Occipital lobe (tissue), 2 donors: ENCODE measurements around the gene TRMT44. TPM values are rescaled to one million over a fixed set of nuclear protein-coding genes. Genes with fewer than 3 reads are reported as not detected.
"Not testable (repeated sequence)": the region's sequence is repeated elsewhere in the genome, so short reads cannot be mapped to it uniquely, and the experiment has no call there.

Experiments used
- DNase-seq: peaks from one replicate; lab custom pipeline; 2025; lab: John Stamatoyannopoulos, UW
- total RNA-seq: library from RNA; depleted of rRNA; stranded (reverse); fragments of >200 nt; gene quantifications from one replicate; pipeline ENCODE4 v1.2.3, GENCODE V29; 2014

TRMT44 gene
- total RNA-seq, 1 donor from 2014 or later: 18.9 TPM

DNA sequence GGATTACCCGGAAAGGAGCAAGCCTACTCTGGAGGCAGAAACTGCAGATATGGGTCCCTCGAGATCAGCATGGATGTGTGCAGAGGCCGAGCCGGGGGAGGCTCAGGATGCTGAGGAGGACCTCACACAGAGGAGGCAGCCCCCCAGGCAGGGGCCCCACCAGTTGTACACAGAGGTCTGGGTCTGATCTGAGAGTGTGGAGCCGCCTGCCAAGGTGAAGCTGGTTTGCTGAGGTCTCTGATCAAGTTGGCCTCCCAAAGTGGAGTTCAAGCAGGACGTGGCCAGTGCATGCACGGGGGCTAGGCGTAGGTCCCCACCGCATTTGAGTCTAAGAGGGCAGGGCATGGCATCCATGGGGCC is 35.1 kb upstream of the TRMT44 start:
- DNase-seq: no peak

DNA sequence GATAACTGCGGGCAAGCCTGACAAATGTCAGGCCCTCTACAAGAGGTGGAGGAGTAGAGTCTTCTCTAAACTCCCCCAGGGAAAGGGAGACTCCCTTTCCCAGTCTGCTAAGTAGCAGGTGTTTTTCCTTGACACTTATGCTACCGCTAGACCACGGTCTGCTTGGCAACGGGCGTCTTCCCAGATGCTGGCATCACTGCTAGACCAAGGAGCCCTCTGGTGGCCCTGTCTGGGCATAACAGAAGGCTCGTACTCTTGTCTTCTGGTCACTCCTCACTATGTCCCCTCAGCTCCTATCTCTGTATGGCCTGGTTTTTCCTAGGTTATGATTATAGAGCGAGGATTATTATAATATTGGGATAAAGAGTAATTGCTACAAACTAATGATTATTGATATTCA is 33.7 kb upstream of the TRMT44 start:
- peak; percentile 9 for DNase-seq

DNA sequence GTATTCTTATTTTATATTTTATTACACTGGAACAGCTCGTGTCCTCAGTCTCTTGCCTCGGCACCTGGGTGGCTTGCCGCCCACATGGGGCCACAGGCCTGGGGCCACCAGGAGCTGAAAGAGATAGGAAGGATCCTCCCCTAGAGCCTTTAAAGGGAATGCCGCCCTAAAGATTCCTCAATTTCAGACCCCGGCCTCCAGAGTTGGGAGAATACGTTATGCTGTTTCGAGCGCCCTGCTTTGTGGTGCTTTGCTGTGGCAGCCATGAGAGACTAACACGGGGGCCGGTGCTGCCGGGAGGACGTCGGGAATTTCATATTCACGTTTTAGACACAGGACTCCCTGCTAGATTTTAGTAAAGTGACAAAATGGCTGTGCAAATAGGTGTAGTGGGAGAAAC is 33.3 kb upstream of the TRMT44 start:
- DNase-seq: no peak

DNA sequence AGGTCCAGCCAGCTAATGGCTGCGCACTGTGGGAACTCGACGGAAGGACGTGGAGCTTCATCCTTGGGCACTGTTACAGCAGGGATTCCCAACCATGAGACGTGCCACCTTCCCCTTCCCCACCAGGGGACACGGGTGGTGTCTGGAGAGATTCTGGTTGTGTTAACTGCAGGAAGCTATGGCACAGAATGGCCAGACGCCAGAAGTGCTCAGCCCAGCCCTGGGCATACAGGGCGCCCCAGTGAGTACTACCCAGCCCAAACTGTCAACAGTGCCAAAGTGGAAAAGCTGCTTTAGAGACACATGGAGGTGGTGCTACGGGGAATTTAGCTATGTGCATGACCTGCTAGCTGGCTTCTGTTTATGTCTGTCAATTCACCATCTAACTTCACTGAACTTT is 32.8 kb upstream of the TRMT44 start:
- DNase-seq: no peak

DNA sequence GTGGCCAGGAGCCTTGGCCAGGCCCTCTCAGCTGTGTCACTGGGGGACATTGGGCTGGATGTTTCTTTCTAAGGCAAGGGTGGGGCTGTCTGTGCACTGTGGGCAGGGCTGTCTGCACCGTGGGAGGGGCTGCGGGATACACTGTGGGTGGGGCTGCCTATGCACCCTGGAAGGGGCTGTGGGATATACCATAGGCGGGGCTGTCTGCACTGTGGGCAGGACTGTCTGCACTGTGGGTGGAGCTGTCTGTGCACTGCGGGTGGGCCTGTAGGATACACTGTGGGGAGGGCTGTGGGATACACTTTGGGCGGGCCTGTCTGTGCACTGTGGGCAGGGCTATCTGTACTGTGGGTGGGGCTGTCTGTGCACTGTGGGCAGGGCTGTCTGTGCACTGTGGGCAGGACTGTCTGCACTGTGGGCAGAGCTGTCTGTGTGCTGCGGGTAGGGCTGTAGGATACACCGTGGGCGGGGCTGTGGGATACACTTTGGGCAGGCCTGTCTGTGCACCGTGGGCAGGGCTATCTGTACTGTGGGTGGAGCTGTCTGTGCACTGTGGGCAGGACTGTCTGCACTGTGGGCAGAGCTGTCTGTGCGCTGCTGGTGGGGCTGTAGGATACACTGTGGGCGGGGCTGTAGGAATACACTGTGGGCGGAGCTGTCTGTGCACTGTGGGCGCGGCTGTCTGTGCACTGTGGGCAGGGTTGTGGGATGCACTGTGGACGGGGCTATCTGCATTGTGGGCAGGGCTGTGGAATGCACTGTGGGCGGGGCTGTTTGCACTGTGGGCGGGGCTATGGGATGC is 31.1 kb upstream of the TRMT44 start:
- DNase-seq: peak; percentile 7

DNA sequence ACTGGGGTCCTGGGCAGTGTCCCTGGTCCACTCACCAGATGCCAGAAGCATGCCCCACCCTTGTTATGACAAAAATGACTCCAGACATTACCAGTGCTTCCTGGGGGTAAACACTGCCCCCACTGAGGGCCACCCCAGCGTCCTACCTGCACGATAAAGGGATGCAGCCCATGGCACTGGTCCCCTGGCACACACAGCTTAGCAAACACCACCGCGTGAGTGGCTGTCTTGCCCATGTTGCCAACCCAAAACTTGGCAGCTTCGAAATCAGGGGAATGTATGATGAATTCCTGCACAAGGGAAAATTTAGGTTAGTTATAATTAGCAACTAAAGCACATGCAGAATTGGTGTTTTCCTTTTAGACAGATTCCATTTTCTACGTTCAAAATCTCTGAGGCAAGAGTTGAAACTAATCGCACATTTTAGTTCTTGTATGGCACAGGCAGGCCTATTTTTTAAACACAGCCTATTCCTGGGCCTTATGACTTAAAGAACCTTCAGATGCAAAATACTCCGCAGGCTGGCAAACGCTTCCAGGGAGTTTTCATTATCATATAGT is 30.4 kb upstream of the TRMT44 start:
- DNase-seq: peak; percentile 35

DNA sequence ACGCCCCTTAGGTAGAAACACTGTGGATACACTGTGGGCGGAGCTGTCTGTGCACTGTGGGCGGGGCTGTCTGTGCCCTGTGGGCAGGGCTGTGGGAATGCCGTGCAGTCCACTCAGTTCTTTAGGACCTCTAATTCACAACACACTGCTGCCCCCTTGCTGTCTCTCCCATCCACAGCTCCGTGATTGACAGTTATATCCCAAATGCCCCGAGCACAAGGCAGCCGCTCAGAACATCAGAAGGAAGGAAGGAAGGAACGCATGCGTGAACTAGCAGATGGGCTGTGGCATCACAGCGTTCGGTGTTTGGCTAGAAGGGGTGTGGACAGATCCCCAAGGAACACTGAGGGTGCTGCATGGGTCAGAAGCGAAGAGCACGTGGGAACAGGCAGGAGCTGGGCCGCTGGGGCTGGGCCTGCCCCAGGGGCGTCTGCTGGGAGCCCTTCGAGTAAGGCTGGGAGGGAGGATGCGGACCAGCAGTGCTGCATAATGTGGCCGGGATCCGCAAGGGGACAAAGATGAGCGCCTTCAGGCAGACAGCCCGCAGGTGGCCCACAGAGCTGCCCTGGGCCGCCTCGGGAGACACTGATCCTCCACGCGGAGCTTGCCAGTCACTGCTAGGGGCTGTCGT is 29.8 kb upstream of the TRMT44 start:
- DNase-seq: no peak

DNA sequence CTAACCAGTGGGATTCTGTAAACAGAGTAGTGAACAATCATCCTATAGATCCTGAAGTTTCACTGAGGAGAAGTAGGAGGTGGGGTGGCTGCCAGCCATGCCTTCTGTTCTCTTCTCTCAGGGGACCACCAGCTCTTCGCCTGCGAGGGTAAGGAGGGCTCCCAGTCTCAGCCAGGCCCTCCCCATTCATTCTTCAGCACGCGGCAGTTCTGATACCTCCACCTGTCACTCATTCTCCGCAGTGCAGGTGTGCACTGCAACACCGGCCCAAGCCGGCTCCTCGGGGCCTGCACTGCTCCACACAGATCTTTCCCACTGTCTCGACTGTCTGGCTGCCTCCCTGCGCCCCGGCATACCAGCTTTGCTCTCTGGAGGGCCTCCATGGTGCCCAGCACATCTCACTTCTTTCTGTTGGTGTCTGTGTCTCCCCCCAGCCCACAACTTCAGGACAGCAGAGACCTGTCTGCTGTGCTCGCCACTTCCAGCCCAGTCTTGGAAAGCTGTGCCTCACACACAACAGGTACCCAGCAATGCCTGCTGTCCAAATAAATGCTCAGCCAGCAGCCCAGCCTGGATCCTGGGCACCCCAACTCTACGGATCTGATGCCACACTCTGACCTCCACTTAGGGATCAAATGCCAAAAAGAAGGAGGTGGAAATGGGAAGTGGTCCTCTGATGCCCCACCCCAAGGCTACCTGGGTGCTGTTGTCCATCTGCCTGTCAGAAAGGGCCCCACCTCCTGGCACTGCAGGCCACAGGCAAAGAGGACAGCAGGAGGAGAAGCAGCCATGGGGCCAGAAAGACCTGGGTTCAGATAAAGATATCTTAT is 29.0 kb upstream of the TRMT44 start:
- no peak for DNase-seq

DNA sequence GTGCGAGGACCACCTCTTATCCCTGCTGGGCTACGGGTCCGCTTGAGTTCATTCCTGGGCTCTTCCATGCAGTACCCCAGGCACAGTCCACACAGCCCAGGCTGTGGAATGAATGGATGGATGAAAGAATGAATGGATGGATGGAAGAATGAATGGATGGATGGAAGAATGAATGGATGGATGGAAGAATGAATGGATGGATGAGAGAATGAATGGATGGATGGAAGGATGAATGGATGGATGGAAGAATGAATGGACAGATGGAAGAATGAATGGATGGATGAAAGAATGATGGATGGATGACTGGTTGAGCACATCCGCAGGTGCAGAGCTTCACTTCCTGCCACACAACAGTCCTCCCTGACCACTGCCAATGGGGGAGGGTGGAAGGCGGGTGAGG is 28.3 kb upstream of the TRMT44 start:
- no peak for DNase-seq

DNA sequence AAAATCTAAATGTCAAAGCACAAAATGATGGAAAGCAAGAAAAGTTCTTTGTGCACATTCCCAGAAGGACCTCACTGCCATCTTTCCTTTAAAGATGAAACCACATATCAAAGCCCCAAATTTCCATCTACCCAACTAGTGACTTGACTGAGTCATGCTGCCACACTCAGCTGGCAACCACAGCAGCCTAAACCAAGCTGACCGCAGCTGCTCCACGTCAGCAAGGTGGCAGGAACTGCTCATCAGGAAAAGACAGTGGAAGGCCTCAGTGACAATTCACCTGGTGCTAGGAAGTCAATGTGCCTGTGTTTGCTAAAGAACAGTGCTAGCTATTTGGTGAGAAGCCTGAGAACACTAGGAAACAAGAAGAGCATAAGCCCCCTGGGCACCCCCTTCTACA is 26.2 kb upstream of the TRMT44 start:
- DNase-seq: no peak

DNA sequence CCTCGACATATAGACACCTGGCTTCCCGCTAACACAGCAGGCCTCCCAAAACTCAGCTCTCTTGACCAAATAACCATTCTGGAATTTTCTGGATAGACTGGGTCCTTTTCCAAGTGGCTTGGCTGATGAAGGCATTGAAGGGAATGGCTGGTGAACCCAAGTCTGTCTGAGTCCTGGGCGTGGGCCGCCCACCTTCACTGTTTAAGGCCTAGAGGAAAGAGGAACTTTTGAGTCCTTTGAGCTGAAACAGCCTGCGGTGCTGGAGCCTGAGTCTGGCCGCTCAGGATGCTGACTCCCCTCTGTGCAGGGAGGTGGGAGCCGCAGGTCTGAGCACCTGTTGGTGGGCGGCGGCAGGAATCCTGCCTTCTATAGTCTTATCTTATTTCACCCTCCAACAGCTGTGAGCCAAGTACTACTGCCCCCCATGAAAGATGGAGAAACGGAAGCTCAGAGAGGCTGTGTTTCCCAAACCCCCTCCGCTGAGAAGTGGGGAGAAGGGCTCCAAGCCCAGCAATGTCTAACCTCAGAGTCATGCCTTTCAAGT is 23.4 kb upstream of the TRMT44 start:
- DNase-seq: no peak

DNA sequence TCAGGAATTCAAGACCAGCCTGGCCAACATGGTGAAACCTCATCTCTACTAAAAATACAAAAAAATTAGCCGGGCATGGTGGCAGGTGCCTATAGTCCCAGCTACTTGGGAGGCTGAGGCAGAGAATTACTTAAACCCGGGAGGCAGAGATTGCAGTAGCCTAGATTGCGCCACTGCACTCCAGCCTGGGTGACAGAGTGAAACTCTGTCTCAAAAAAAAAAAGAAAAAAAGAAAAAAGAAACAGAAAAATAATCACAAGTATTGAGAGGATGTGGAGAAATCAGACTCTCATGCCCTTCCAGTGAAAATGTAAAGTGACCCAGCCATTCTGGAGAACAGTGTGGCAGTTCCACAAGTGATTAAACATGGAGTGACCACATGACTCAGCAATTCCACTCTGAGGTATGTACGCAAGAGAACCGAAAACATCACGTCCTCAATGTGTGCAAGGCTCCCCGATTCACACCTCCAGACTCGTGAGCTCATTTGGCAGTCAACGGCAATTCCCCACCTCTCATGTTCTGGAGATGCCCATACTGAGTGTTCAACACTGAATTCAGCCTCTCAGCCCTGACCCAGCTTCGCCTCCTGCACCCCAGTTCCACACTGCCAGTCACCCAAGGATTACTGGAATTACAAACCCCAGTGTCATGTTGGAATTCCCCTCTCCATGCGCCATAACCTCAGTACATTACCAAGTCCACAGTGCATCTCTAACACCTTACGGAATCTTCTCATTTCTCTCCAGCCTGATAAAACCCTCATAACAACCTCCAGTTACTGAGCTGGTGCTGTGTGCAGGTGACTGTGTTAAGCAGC is 21.1 kb upstream of the TRMT44 start:
- no peak for DNase-seq

DNA sequence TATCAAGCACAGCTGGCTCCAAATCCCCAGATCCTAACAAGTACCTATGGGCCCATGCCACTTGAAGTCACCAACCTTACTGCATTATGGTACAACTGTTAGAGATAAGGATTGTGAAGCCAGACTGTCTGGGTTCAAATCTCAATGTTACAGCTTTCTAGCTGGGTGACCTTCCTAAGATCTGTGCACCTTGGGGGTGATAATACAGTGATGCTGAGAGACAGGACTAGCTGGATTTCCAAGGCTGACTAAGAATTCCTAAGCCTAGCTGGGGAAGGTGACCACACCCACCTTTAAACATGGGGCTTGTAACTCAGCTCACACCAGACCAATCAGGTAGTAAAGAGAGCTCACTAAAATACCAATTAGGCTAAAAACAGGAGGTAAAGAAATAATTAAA is 20.4 kb upstream of the TRMT44 start:
- not testable (repeated sequence) for DNase-seq

DNA sequence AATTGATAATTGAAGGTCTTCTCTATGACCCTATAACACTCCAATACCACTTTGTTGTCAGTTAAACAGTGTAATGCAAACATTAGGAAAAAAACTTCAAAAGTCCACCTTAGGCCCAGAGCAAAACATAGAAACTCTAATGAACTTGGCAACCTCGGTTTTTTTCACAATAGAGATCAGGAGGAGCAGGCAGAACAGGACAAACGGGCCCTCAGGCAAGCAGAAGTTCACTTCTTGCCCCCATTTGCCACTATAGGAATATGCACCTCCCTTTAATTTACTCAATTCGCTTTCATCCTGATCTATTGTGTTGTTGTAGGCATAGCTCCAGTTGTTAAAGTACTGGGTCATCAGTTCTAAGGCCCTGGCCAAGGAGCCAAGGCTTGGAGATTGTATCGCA is 18.2 kb upstream of the TRMT44 start:
- no peak for DNase-seq

DNA sequence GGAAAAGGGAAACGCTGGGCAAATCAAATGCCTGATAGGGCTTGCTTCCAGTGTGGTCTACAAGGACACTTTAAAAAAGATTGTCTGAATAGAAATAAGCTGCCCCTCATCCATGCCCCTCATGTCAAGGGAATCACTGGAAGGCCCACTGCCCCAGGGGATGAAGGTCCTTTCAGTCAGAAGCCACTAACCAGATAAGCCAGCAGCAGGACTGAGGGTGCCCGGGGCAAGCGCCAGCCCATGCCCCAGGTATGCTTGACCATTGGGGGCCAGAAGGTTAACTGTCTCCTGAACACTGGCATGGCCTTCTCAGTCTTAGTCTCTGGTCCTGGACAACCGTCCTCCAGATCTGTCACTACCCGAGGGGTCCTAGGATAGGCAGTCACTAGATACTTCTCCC is 17.8 kb upstream of the TRMT44 start:
- DNase-seq: no peak

DNA sequence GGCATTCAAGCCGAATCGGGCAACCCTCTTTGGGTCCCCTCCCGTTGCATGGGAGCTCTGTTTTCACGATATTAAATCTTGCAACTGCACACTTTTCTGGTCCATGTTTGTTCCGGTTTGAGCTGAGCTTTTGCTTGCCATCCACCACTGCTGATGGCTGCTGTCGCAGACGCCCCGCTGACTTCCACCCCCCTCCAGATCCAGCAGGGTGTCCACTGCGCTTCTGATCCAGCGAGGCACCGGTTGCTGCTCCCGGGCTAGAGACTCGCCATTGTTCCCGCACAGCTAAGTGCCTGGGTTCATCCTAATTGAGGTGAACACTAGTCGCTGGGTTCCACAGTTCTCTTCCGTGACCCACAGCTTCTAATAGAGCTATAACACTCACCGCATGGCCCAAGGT is 13.3 kb upstream of the TRMT44 start:
- DNase-seq: no peak

DNA sequence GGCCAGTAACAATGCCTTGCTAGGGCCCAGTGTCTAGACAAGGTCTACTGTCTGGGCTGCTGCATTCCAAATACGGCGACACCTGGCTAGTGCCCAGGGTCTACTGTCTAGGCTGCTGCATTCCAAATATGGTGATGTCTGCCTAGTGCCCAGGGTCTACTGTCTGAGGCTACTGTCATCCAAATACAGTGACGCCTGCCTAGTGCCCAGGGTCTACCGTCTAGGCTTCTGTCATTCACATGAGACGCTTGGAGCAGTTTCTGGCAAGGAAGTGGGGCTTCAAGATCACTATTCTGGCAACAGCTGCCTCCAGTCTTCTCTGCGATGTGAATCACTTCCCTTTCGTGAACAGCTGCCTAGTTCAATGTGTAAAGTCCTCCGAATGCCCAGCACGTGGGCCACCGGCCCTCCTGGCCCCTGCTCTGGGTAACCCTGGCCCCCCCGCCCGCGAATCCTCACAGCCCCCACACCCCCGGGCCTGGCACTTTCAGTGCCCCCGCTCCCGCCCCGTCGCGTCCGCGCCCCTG is 12.8 kb upstream of the TRMT44 start:
- no peak for DNase-seq

DNA sequence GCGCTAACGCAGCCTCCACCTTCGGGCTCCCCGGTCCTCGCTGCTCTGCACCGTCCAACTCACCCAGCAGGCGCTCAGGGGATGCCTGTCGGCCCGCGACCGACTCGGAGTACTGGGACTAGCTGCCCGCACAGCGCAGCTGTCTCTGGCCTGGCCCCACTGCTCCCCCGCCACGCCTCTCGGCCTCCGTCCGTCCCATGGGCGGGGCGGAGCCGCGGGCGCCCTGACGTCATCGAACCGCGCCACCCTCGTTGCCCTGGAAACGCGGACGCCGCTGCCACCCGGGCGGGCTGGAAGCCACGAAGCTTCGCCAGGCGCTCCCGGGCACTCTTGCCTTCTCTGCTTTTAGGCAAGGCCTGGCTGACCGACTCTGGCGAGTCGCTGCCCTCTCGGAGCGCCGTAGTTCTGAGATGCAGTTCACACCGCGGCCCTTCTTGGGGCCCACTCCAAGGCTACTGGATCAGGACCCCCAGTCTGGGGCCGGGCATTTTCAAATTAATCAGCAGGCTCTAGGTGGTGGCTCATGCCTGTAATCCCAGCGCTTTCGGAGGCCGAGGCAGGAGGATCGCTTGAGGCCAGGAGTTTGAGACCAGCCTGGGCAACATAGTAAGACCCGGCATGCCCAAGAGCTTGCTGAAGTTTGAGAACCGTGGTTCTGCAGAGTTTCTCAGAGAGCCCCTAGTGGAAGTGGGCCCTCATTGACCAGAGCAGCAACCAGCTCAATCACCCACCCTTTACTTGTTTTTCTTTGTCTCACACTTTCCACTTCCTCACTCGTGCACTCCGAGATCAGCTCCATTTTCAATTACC is 12.1 kb upstream of the TRMT44 start:
- DNase-seq: peak; percentile 83

DNA sequence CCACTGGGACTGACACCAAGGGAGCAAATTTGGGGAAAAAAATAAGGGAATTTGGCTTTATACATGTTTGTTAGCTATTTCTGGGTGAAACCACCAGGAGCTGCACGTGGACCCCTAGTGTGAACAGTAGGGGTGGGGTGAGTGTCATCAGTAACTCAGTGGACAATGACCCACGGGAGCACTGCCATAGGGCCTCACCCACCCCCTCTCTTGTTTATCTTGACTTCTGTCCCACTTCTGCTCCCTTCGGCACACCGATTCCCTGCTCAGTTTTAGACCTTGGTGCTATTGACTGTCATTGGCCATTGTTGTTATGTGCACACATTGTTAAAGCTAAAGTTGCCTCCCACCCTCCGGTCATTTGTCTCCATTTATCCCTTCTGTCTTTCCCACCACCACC is 9.0 kb upstream of the TRMT44 start:
- DNase-seq: no peak

DNA sequence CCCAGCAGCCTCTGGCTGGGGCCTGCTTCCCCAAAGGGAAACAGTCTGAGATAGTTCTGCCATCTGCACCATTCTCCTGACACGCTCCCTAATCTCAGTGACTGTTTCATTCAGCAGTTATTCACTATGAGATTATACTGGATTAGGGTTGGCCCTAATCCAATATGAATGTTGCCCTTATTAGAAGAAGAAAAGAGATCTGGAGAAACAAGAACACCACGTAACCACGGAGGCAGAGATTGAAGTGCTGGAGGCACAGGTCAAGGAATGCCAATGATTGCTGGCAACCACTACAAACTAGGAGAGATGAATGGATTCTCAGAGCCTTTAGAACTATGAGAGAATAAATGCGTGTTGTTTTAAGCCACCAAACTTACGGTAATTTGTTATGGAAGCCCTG is 7.4 kb upstream of the TRMT44 start:
- DNase-seq: no peak
